Neuronal stem cell (in vitro differentiated cells): ENCODE measurements around the gene GAGE10.
"Not testable (repeated sequence)": the region's sequence is repeated elsewhere in the genome, so short reads cannot be mapped to it uniquely, and the experiment has no call there.

Experiments used
- DNase-seq: peaks from one replicate; pipeline ENCODE4 v3.0.0-alpha.2; 2013; ENCODE audit warnings: low spot score
- H2AFZ ChIP-seq: one replicate; pipeline ENCODE4 v1.6.1; 2013; ENCODE audit warnings: mild to moderate bottlenecking, low read length, inconsistent platforms
- H2AK5ac ChIP-seq: 2 replicates; pipeline ENCODE4 v1.6.1; 2013; ENCODE audit warnings: low read depth, mild to moderate bottlenecking, inconsistent platforms, low read length, moderate library complexity, mixed read lengths
- H2BK120ac ChIP-seq: 2 replicates; pipeline ENCODE4 v1.6.1; 2013; ENCODE audit warnings: low read depth, mild to moderate bottlenecking, inconsistent platforms, low read length, moderate library complexity, mixed read lengths
- H2BK12ac ChIP-seq: one replicate; pipeline ENCODE4 v1.6.1; 2013; ENCODE audit warnings: low read length, inconsistent platforms
- H2BK15ac ChIP-seq: 2 replicates; pipeline ENCODE4 v1.6.1; 2013; ENCODE audit warnings: mild to moderate bottlenecking, low read length, inconsistent platforms, mixed read lengths
- H2BK5ac ChIP-seq: one replicate; pipeline ENCODE4 v1.6.1; 2013; ENCODE audit warnings: inconsistent platforms, mild to moderate bottlenecking, low read length, moderate library complexity
- H3K14ac ChIP-seq: one replicate; pipeline ENCODE4 v1.6.1; 2013; ENCODE audit warnings: low read length, inconsistent platforms
- H3K18ac ChIP-seq: 2 replicates; pipeline ENCODE4 v1.6.1; 2013; ENCODE audit warnings: low read length, inconsistent platforms
- H3K23ac ChIP-seq: 2 replicates; pipeline ENCODE4 v1.6.1; 2013; ENCODE audit warnings: low read depth, mild to moderate bottlenecking, mixed read lengths, low read length, inconsistent platforms; ENCODE audit not compliant: poor library complexity
- H3K27ac ChIP-seq: replicated peaks from 3 replicates; pipeline ENCODE4 v1.5.1; 2013; ENCODE audit warnings: low read length, inconsistent platforms
- H3K27me3 ChIP-seq, 3 experiments: 2 replicates each; pipeline ENCODE4 v1.6.1; 2013; ENCODE audit warnings: low read length in 3 of 3, mild to moderate bottlenecking in 2 of 3, inconsistent platforms in 1 of 3, low read depth in 1 of 3, mixed read lengths in 1 of 3, moderate library complexity in 1 of 3; ENCODE audit not compliant: control insufficient read depth in 3 of 3, insufficient read depth in 3 of 3
- H3K36me3 ChIP-seq, 2 donors: replicated peaks in 1 of 2; 2 replicates each; pipeline ENCODE4 v1.6.1; 2013; ENCODE audit warnings: low read length in 2 of 2; ENCODE audit not compliant: control insufficient read depth in 2 of 2, insufficient read depth in 2 of 2
- H3K4ac ChIP-seq: 2 replicates; pipeline ENCODE4 v1.6.1; 2013; ENCODE audit warnings: inconsistent platforms, mild to moderate bottlenecking, low read length, moderate library complexity
- H3K4me1 ChIP-seq, 2 donors: 1 replicate in 1 of 2; 2 replicates in 1 of 2; pipeline ENCODE4 v1.6.1; 2013; ENCODE audit warnings: low read length in 2 of 2, low read depth in 1 of 2; ENCODE audit not compliant: control insufficient read depth in 2 of 2, insufficient read depth in 1 of 2
- H3K4me2 ChIP-seq: one replicate; pipeline ENCODE4 v1.6.1; 2013; ENCODE audit warnings: mild to moderate bottlenecking, low read length, inconsistent platforms; ENCODE audit not compliant: insufficient read depth, poor library complexity, severe bottlenecking
- H3K4me3 ChIP-seq, 2 donors: 2 replicates each; pipeline ENCODE4 v1.5.1; 2013; ENCODE audit warnings: low read length in 2 of 2, mild to moderate bottlenecking in 2 of 2, inconsistent platforms in 1 of 2, moderate library complexity in 1 of 2
- H3K79me1 ChIP-seq: one replicate; pipeline ENCODE4 v1.6.1; 2013; ENCODE audit warnings: low read depth, mild to moderate bottlenecking, inconsistent platforms, low read length, moderate library complexity
- H3K9ac ChIP-seq: one replicate; pipeline ENCODE4 v1.6.1; 2013; ENCODE audit warnings: mild to moderate bottlenecking, low read depth, low read length, inconsistent platforms; ENCODE audit not compliant: poor library complexity
- H3K9me3 ChIP-seq, 2 donors: replicated peaks in 1 of 2; 2 replicates each; pipeline versions ENCODE3 to v1.6.1; 2013; ENCODE audit warnings: low read length in 2 of 2, mild to moderate bottlenecking in 2 of 2, inconsistent platforms in 1 of 2, low read depth in 1 of 2, mixed read lengths in 1 of 2, moderate library complexity in 1 of 2; ENCODE audit not compliant: control insufficient read depth in 2 of 2, insufficient read depth in 1 of 2
- H4K8ac ChIP-seq: one replicate; pipeline ENCODE4 v1.6.1; 2013; ENCODE audit warnings: low read depth, mild to moderate bottlenecking, inconsistent platforms, low read length, moderate library complexity
- H4K91ac ChIP-seq: one replicate; pipeline ENCODE4 v1.6.1; 2013; ENCODE audit warnings: low read length, low read depth, mild to moderate bottlenecking, inconsistent platforms; ENCODE audit not compliant: poor library complexity
- WGBS, 2 donors: extraction: QIAGEN DNeasy Blood & Tissue Kit; methylation state at CpG; one replicate each; pipeline ENCODE4 v1.1.7; 2013; ENCODE audit warnings: missing lambda C conversion rate in 2 of 2, mixed read lengths in 1 of 2; ENCODE audit not compliant: insufficient read length in 2 of 2, insufficient replicate concordance in 1 of 2; ENCODE audit errors: extremely low coverage in 2 of 2; 5-methylcytosine and 5-hydroxymethylcytosine counted together

Gene GAGE10

DNA sequence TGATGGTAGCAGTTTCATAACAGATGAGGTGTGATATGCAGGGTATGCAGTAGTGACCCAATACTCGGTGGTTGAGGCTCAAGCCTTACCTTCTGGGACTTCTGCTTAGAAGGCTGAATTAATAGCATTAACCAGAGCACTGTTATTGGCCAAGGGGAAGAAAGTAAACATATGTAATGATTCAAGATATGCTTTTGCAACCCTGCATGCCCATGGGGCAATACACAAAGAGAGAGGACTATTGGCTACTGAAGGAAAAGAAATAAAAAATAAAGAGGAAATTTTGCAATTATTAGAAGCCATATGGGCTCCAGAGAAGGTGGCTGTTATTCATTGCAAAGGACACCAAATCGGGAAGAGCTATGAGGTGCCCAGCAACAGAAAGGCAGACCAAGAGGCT lies 8.7 kb downstream of the GAGE10 start:
- no peak overlapping the region for H3K18ac ChIP-seq
- DNase-seq = no peak
- no peak overlapping the region for H2AK5ac ChIP-seq
- no peak overlapping the region for H2AFZ ChIP-seq
- H3K79me1 ChIP-seq = no peaks in the 10 kb centered on the region
- no peak overlapping the region for H2BK5ac ChIP-seq
- no peak overlapping the region for H3K4ac ChIP-seq
- H3K14ac ChIP-seq = no peak overlapping the region
- no peak overlapping the region for H3K23ac ChIP-seq
- WGBS, 2 donors = no CpG with 5 or more reads among the region's 2 CpGs
- H3K9ac ChIP-seq = no peak overlapping the region
- no peak overlapping the region for H4K91ac ChIP-seq
- H3K27me3 ChIP-seq = peaks cover 0 to 28% (median 0%) of the 10 kb centered on the region in 3 experiments
- H2BK12ac ChIP-seq = no peak overlapping the region
- H3K9me3 ChIP-seq = no peaks in the 10 kb centered on the region
- no peak overlapping the region for H2BK120ac ChIP-seq
- peaks cover 0 to 2% of the 10 kb centered on the region in 2 donors for H3K4me1 ChIP-seq
- no peaks in the 10 kb centered on the region for H3K36me3 ChIP-seq
- H4K8ac ChIP-seq = no peak overlapping the region
- H3K27ac ChIP-seq = no peak overlapping the region
- H3K4me3 ChIP-seq = no peak overlapping the region
- H2BK15ac ChIP-seq = no peak overlapping the region
- H3K4me2 ChIP-seq = no peak overlapping the region

DNA sequence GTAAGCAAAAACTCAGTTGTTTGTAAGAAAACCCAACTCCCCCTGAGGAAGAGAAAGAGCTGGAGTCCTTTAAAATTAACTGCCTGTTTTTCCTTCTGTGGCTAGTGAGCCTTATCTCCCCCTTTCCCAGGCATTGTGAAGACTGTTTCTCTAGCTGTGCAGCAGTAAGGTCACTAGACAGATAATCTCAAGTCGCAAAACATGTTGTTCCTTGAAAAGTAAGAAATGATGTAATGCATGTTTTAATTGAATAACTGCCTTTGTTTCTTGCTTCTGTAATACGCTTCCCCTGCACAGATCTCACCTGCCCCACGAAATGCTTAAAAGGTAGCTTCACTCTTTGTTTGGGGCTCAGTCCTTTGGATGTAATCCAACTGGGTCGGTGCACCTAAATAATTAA lies 12.6 kb downstream of the GAGE10 start:
- no peak overlapping the region for H3K23ac ChIP-seq
- no peak overlapping the region for H2AK5ac ChIP-seq
- H3K18ac ChIP-seq = no peak overlapping the region
- H2BK5ac ChIP-seq = no peak overlapping the region
- no CpG with 5 or more reads among the region's 4 CpGs for WGBS, 2 donors
- no peak overlapping the region for H3K4me2 ChIP-seq
- H3K4me3 ChIP-seq = no peak overlapping the region
- no peak overlapping the region for H3K14ac ChIP-seq
- no peak for DNase-seq
- H2BK12ac ChIP-seq = no peak overlapping the region
- no peaks in the 10 kb centered on the region for H3K9me3 ChIP-seq
- H3K27ac ChIP-seq = no peak overlapping the region
- H2AFZ ChIP-seq = no peak overlapping the region
- no peak overlapping the region for H4K91ac ChIP-seq
- H3K27me3 ChIP-seq = peaks cover 0 to 17% (median 0%) of the 10 kb centered on the region in 3 experiments
- no peaks in the 10 kb centered on the region for H3K36me3 ChIP-seq
- H3K4ac ChIP-seq = no peak overlapping the region
- H4K8ac ChIP-seq = no peak overlapping the region
- H2BK120ac ChIP-seq = no peak overlapping the region
- no peak overlapping the region for H2BK15ac ChIP-seq
- H3K4me1 ChIP-seq = no peaks in the 10 kb centered on the region
- no peaks in the 10 kb centered on the region for H3K79me1 ChIP-seq
- H3K9ac ChIP-seq = no peak overlapping the region

DNA sequence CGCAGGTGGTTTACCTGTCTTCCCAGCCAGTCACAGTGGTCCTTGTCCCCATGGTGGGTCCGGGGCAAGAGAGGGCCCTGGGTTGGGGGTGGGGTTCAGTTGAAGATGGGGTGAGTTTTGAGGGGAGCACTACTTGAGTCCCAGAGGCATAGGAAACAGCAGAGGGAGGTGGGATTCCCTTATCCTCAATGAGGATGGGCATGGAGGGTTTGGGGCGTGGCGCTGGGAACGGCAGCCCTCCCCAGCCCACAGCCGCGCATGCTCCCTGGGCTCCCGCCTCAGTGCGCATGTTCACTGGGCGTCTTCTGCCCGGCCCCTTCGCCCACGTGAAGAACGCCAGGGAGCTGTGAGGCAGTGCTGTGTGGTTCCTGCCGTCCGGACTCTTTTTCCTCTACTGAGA lies 18.3 kb downstream of the GAGE10 start, which contains the start of gene GAGE12J:
TSS of gene GAGE12J (plus strand) at position 301 of the 400 bp plus-strand sequence. CDS start 1,157 bp downstream, outside the sequence.
- WGBS, 2 donors = no CpG with 5 or more reads among the region's 16 CpGs

DNA sequence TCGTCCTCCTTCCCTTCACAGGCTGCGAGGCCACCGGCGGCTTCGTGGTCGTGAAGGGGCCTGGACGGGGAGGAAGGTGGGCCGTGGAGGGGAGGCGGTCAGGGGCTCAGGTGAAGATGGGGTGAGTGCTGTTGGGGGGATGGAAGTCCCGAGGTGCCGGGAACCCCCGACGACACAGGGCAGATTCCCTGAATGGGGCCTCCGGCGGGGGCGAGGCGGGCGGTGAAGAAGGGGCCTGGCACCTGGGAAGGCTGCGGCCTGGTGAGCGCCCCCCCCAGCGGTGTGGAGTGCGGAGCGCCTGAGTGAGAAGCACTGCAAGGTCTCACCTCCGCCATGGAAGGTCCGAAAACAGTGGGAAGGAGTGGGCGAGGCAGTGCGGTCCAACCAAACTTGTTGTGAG lies 18.8 kb downstream of the GAGE10 start:
- H2BK5ac ChIP-seq, H2AFZ ChIP-seq, DNase-seq, H4K91ac ChIP-seq, H3K9me3 ChIP-seq, H3K23ac ChIP-seq, H3K27me3 ChIP-seq, H3K4me2 ChIP-seq, H3K4ac ChIP-seq, H2AK5ac ChIP-seq, H3K27ac ChIP-seq, H3K4me1 ChIP-seq, H3K36me3 ChIP-seq, H3K4me3 ChIP-seq, H3K9ac ChIP-seq, H3K14ac ChIP-seq, H3K18ac ChIP-seq, H2BK120ac ChIP-seq, H2BK12ac ChIP-seq, H2BK15ac ChIP-seq, H4K8ac ChIP-seq, H3K79me1 ChIP-seq: not testable (repeated sequence)
- no CpG with 5 or more reads among the region's 27 CpGs for WGBS, 2 donors

More for the DNA sequence above, 18.3 kb downstream of the GAGE10 start, which contains the start of gene GAGE12J:
- not testable (repeated sequence) for H3K4ac ChIP-seq, H2BK120ac ChIP-seq, H2AFZ ChIP-seq, H4K91ac ChIP-seq, H3K14ac ChIP-seq, H3K4me1 ChIP-seq, H3K18ac ChIP-seq, H3K27ac ChIP-seq, H2BK5ac ChIP-seq, H3K23ac ChIP-seq, H2BK12ac ChIP-seq, H3K27me3 ChIP-seq, H3K4me3 ChIP-seq, H3K9me3 ChIP-seq, H2BK15ac ChIP-seq, H3K36me3 ChIP-seq, H3K79me1 ChIP-seq, H4K8ac ChIP-seq, H3K9ac ChIP-seq, H3K4me2 ChIP-seq, H2AK5ac ChIP-seq, DNase-seq
